Brain microvascular endothelial cell (primary cell): ENCODE data around the gene ITIH4.
"Not testable (repeated sequence)": the region's sequence is repeated elsewhere in the genome, so short reads cannot be mapped to it uniquely, and the experiment has no call there.

ENCODE experiments used
- DNase-seq: peaks from one replicate; pipeline ENCODE4 v3.0.0-alpha.2; 2020
- H3K27ac ChIP-seq: fragments of 250-450 bp; sonication (Bioruptor Pico); 2 replicates; pipeline ENCODE4 v1.5.1; 2020; ENCODE audit warnings: mild to moderate bottlenecking, moderate library complexity
- H3K27me3 ChIP-seq: fragments of 250-450 bp; sonication (Bioruptor Pico); replicated peaks from 2 replicates; pipeline ENCODE4 v1.5.1; 2020; ENCODE audit warnings: mild to moderate bottlenecking
- H3K36me3 ChIP-seq: fragments of 250-450 bp; sonication (Bioruptor Pico); replicated peaks from 2 replicates; pipeline ENCODE4 v1.5.1; 2020; ENCODE audit warnings: mild to moderate bottlenecking
- H3K4me3 ChIP-seq: 2 replicates; pipeline ENCODE4 v1.5.1; 2011; ENCODE audit warnings: low read depth, mild to moderate bottlenecking, control low read depth, low read length, moderate library complexity
- in situ Hi-C: cut with HindIII; loops from 2 replicates; pipeline ENCODE4 v1.10.0; 2017; ENCODE audit warnings: low sequenced_read_pairs, low pct_ligation_motif_present
- TF ChIP-seq, protein P1 (sequence below): IDR thresholded peaks from 2 replicates; pipeline ENCODE4 v1.5.1; 2011; ENCODE audit warnings: low read depth, mild to moderate bottlenecking, moderate library complexity, low read length, control low read depth, inconsistent platforms; ENCODE audit errors: missing control alignments

The ITIH4 gene

DNA sequence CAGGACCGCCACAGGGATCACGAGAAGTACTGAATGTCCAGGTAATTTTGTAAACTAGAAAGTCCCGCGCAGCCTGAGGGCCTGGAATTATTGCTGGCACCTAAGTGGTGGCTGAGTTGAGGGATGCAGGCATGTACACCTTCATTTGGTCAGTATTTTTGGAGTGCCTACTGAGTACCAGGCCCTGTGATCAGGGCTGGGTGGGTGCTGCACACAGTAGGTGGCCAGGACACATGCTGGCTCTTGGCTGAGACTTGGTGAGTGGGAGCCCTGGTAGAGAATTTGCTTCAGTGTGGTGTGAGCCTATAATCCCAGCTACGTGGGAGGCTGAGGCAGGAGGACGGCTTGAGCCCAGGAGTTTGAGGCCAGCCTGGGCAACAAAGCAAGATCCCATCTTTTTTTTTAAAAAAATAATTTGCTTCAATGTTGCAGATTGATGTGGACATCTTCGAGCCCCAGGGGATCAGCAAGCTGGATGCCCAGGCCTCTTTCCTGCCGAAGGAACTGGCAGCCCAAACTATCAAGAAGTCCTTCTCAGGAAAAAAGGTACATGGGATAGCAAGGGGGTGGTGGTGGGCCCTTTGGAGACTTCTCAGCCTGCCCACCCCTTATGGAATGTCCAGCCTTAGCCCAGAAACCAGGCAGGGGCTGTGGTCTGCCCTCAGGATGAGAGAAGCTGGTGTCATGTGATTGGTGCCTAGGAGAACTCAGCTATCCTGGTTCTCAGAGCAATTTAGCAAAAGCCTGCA, 50.5 kb downstream of the ITIH4 start:
- in situ Hi-C loops = no loop called here
- Histone ChIP-seq H3K36me3 (no peaks in the 10 kb centered on the region), H3K27ac (no peak overlapping the region), H3K4me3 (no peak overlapping the region), H3K27me3 (peaks cover 4% of the 10 kb centered on the region)
- no peak for DNase-seq
- TF ChIP-seq, protein P1, sequence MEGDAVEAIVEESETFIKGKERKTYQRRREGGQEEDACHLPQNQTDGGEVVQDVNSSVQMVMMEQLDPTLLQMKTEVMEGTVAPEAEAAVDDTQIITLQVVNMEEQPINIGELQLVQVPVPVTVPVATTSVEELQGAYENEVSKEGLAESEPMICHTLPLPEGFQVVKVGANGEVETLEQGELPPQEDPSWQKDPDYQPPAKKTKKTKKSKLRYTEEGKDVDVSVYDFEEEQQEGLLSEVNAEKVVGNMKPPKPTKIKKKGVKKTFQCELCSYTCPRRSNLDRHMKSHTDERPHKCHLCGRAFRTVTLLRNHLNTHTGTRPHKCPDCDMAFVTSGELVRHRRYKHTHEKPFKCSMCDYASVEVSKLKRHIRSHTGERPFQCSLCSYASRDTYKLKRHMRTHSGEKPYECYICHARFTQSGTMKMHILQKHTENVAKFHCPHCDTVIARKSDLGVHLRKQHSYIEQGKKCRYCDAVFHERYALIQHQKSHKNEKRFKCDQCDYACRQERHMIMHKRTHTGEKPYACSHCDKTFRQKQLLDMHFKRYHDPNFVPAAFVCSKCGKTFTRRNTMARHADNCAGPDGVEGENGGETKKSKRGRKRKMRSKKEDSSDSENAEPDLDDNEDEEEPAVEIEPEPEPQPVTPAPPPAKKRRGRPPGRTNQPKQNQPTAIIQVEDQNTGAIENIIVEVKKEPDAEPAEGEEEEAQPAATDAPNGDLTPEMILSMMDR = no peak

DNA sequence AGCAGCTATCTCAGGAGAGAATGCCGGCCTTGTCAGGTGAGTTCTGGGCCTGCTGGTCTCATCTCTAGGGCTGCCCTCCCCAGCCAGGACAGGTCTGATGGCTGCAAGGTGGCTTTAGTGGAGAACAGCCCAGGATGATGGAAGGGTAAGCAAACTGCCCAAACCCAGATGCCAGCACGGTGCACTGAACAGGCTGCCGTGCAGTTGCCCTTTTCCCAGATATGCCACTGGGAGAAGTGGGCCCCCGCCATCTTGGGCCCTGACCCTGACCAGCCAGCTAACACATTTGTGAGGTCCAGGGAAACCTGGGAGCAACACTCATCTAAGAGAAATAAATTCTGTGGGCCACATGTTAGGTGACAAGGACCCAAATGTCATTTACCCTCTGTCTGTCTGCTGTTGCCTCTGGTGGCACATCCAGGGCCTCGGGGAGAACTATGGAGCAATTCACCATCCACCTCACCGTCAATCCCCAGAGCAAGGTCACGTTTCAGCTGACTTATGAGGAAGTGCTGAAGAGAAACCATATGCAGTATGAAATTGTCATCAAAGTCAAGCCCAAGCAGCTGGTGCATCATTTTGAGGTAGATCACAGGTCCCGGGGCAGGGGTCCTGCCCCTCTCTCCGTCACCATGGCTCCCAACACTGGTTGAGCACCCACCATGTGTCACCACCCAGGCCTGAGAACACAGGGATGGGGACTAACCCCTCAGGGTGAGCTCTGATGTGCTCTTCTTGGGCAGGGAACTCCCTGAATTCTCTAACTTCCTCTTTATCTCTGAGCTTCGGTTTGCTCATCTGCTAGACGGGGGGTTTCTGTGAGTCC, 51.2 kb downstream of the ITIH4 start:
- in situ Hi-C loops = no loop called here
- no peak overlapping the region for H3K27ac ChIP-seq
- H3K4me3 ChIP-seq = no peak overlapping the region
- no peak for DNase-seq
- TF ChIP-seq, protein P1 = no peak
- H3K36me3 ChIP-seq = no peaks in the 10 kb centered on the region
- H3K27me3 ChIP-seq = peaks cover 4% of the 10 kb centered on the region

DNA sequence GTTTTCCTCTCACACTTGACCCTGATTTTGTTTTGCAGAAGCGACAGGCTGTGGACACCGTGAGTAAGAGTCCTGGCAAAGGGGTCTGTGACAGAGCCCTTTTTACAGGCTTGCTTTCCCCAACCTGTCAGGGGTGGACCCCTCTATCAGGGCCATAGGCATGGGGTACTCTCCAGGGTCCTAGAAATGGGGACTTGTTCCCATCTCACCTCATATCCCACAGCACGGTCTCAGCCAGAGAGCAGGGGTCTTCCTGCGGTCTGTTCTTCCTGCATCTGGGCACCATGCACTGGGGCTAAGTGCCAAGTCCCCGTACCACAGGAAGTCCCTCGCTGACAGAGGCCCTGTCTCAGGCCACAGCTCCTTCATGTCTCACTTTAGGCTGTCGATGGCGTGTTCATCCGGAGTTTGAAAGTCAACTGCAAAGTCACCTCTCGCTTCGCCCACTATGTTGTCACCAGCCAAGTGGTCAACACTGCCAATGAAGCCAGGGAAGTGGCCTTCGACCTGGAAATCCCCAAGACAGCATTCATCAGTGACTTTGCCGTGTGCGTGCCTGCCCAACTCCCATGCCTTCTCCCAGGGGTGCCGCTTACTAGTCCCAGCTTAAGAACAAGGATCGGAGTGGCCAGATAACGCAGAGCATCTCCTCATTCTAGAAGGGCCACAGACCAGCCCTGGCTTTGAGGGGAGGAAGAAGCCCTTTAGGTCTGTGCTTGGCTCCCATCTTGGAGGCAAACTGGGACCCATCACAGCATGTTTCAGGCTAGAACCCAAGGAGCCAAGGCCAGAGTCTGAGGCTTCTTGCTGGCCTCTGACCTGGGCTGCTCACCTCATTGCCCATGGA, 52.3 kb downstream of the ITIH4 start:
- Histone ChIP-seq H3K27me3 (peaks cover 4% of the 10 kb centered on the region), H3K4me3 (no peak overlapping the region), H3K27ac (no peak overlapping the region), H3K36me3 (no peaks in the 10 kb centered on the region)
- in situ Hi-C loops = no loop called here
- TF ChIP-seq, protein P1 = no peak
- DNase-seq = no peak

DNA sequence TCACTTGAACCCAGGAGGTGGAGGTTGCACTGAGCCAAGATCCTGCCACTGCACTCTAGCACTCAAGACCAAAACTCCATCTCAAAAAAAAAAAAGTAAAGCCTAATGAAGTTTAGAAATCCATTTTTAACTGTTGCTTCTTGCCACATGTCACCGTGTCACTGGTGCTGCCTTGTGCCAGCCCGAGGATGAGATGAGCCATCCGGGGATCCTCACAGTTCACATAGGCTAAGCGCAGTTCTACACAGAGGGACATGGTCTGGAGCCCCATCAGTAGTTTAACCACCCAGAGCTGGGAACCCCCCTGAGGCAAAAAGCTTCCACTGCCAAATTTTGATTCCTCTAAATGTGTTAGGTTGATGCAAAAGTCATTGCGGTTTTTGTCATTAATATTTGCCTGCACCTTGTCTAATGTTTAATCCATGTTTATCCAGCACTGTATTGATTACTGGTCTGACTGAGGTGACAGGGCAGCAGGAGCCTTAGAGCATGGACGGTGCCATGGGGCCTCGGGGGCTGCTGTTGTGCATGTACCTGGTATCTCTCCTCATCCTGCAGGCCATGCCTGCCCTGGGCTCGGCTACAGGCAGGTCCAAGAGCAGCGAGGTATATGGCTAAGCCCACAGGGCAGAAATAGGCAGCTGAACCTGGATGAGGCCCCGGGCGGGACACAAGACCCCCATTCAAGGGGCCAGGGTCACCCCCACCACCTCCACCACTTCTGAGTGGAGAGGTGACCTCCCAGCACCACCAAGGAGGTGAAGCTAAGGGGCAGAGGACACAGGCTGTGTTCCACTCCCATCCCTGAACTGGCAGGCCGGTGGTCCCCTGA, 53.1 kb downstream of the ITIH4 start, which contains the start of gene ITIH1:
Gene ITIH1 (plus strand): TSS at position 473 of the 832 bp plus-strand sequence. CDS start 17 bp downstream, at position 490.
- TF ChIP-seq, protein P1 = no peak
- no peak within 1 kb of the TSS for H3K4me3 ChIP-seq
- DNase-seq = no peak
- H3K27ac ChIP-seq = no peak within 1 kb of the TSS
- peaks cover 4% of the 10 kb centered on the region for H3K27me3 ChIP-seq
- in situ Hi-C loops = no loop called here
- no peaks in the 10 kb centered on the region for H3K36me3 ChIP-seq

DNA sequence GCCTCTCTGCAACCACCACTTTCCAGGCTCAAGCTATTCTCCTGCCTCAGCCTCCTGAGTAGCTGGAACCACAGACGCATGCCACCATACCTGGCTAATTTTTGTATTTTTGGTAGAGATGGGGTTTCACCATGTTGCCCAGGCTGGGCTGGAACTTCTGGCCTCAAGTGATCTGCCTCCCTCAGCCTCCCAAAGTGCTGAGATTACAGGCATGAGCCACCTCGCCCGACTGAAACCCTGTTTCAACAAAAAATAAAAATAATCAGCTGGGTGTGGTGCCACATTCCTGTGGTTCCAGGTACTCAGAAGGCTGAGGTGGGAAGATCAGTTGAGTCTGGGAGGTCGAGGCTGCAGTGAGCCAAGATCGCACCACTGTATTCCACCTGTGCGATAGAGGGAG, 54.0 kb downstream of the ITIH4 start:
- DNase-seq, H3K36me3 ChIP-seq, H3K4me3 ChIP-seq, H3K27ac ChIP-seq, in situ Hi-C loops, H3K27me3 ChIP-seq: not testable (repeated sequence)
